ENCODE data around the gene CNTNAP4. TPM values are rescaled to one million over a fixed set of nuclear protein-coding genes. Genes with fewer than 3 reads are reported as not detected.

The CNTNAP4 gene
- total and polyA plus RNA-seq, 2 of the 4 experiments (the other 2 are of a cell fraction), result not detected

DNA sequence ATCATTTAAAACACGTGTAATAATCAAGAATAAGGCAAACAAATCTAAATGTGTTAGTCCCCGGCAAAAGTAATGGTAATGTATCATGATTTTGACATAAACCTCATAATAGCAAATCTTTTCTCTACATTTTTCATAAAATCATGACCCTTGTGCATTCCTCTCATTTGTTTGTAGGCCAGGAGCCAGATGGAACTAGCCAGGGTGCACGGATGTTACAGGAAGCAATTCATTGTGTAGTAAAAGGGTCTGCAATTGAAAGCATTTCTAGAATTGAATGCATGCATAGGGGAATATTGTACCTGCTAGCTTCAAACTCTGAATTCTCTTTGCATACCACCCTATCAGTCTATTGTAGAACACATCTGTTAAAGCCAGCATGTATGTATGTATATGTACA is 66.6 kb downstream of the CNTNAP4 start:
- Histone ChIP-seq H3K4me3 (ENCODE audit: insufficient read depth, low read depth, low read length) (no peak overlapping the region), H3K4ac (ENCODE audit: low read depth, low read length) (no peak overlapping the region), H2AK9ac (replicated peaks; ENCODE audit: low read depth, low read length, poor library complexity) (no peak overlapping the region), H3K18ac (ENCODE audit: low read depth, low read length) (no peak overlapping the region), H3K9me3 (ENCODE audit: control insufficient read depth, insufficient read depth, low read length) (0 out of 2 replicates have a peak, but pooled peaks cover 4% of the 10 kb centered on the region), H4K91ac (ENCODE audit: insufficient read depth, low read depth, low read length) (no peak overlapping the region), H3K36me3 (ENCODE audit: control insufficient read depth, insufficient read depth, low read length) (no peaks in the 10 kb centered on the region), H3K4me1 (ENCODE audit: control insufficient read depth, insufficient read depth, low read length) (no peaks in the 10 kb centered on the region), H2AFZ (replicated peaks; ENCODE audit: low read length, poor library complexity) (no peak overlapping the region), H3K27me3 (ENCODE audit: control insufficient read depth, insufficient read depth, low read length) (no peaks in the 10 kb centered on the region), H2BK20ac (ENCODE audit: low read depth, low read length) (no peak overlapping the region), H4K20me1 (ENCODE audit: insufficient read depth, low read length) (no peaks in the 10 kb centered on the region), H2AK5ac (ENCODE audit: low read depth, low read length) (no peak overlapping the region), H3K56ac (ENCODE audit: extremely low read depth, insufficient read depth, low read length) (no peak overlapping the region), H2BK120ac (ENCODE audit: low read depth, low read length) (no peak overlapping the region), H2BK5ac (ENCODE audit: low read depth, low read length, poor library complexity, severe bottlenecking) (no peak overlapping the region), H2BK15ac (ENCODE audit: low read depth, low read length) (no peak overlapping the region), H4K5ac (ENCODE audit: low read depth, low read length) (no peak overlapping the region), H4K8ac (ENCODE audit: low read depth in 2 of 2, low read length in 2 of 2) (no peak overlapping the region), H3K14ac (replicated peaks; ENCODE audit: low read depth, low read length) (no peak overlapping the region), H3K79me1 (ENCODE audit: low read depth in 1 of 2, low read length in 2 of 2) (no peaks in the 10 kb centered on the region), H3K4me2 (ENCODE audit: low read depth, low read length) (no peak overlapping the region), H3K9ac (ENCODE audit: low read depth, low read length) (no peak overlapping the region), H3K9me1 (ENCODE audit: insufficient read depth, low read length) (no peaks in the 10 kb centered on the region), H3K27ac (ENCODE audit: insufficient read depth, low read length) (no peak overlapping the region), H3K23ac (ENCODE audit: low read depth, low read length) (no peak overlapping the region)
- ATAC-seq (ENCODE audit: low read depth), result no peak
- intact Hi-C loops (cut with micrococcal nuclease) (no loop called here), in situ Hi-C loops (cut with MboI; ENCODE audit: low sequenced_read_pairs) (no loop called here), dilution Hi-C loops (cut with HindIII; ENCODE audit: low sequenced_read_pairs, unreplicated experiment) (no loop called here)
- CTCF ChIA-PET, result no interaction called here
- TF ChIP-seq, protein P1, sequence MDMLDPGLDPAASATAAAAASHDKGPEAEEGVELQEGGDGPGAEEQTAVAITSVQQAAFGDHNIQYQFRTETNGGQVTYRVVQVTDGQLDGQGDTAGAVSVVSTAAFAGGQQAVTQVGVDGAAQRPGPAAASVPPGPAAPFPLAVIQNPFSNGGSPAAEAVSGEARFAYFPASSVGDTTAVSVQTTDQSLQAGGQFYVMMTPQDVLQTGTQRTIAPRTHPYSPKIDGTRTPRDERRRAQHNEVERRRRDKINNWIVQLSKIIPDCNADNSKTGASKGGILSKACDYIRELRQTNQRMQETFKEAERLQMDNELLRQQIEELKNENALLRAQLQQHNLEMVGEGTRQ (IDR thresholded peaks at IDR 0.05; ENCODE audit: low read depth, low read length), result no peak
- TF ChIP-seq POLR2A (IDR thresholded peaks at IDR 0.05; ENCODE audit: low read depth, low read length) (no peak), RFX5 (IDR thresholded peaks at IDR 0.05; ENCODE audit: low read depth, low read length) (no peak), MXI1 (IDR thresholded peaks at IDR 0.05; ENCODE audit: borderline replicate concordance, low read depth, low read length) (no peak), MAZ (IDR thresholded peaks at IDR 0.05; ENCODE audit: borderline replicate concordance, low read depth, low read length) (no peak), BHLHE40 (IDR thresholded peaks at IDR 0.05; ENCODE audit: low read depth, low read length) (no peak), NFE2L2 (IDR thresholded peaks at IDR 0.05; ENCODE audit: low read depth, low read length) (no peak), FOS (IDR thresholded peaks at IDR 0.05; ENCODE audit: low read depth, low read length) (no peak), CHD1 (IDR thresholded peaks at IDR 0.05; ENCODE audit: low read depth, low read length) (no peak), RCOR1 (IDR thresholded peaks at IDR 0.05; ENCODE audit: insufficient replicate concordance, low read length) (no peak), CEBPB (IDR thresholded peaks at IDR 0.05; ENCODE audit: low read depth, low read length) (no peak), RAD21 (IDR thresholded peaks at IDR 0.05; ENCODE audit: low read length) (no peak), MAFK (IDR thresholded peaks at IDR 0.05; ENCODE audit: low read depth, low read length) (no peak), SMC3 (IDR thresholded peaks at IDR 0.05; ENCODE audit: low read depth, low read length) (no peak)
- TF ChIP-seq, protein P2, sequence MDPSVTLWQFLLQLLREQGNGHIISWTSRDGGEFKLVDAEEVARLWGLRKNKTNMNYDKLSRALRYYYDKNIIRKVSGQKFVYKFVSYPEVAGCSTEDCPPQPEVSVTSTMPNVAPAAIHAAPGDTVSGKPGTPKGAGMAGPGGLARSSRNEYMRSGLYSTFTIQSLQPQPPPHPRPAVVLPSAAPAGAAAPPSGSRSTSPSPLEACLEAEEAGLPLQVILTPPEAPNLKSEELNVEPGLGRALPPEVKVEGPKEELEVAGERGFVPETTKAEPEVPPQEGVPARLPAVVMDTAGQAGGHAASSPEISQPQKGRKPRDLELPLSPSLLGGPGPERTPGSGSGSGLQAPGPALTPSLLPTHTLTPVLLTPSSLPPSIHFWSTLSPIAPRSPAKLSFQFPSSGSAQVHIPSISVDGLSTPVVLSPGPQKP (IDR thresholded peaks at IDR 0.05; ENCODE audit: borderline replicate concordance, low read depth, low read length), result no peak
- TF ChIP-seq, protein P3, sequence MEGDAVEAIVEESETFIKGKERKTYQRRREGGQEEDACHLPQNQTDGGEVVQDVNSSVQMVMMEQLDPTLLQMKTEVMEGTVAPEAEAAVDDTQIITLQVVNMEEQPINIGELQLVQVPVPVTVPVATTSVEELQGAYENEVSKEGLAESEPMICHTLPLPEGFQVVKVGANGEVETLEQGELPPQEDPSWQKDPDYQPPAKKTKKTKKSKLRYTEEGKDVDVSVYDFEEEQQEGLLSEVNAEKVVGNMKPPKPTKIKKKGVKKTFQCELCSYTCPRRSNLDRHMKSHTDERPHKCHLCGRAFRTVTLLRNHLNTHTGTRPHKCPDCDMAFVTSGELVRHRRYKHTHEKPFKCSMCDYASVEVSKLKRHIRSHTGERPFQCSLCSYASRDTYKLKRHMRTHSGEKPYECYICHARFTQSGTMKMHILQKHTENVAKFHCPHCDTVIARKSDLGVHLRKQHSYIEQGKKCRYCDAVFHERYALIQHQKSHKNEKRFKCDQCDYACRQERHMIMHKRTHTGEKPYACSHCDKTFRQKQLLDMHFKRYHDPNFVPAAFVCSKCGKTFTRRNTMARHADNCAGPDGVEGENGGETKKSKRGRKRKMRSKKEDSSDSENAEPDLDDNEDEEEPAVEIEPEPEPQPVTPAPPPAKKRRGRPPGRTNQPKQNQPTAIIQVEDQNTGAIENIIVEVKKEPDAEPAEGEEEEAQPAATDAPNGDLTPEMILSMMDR (conservative IDR thresholded peaks at IDR 0.05; ENCODE audit: low read depth, low read length), result no peak
- POLR2A ChIA-PET (ENCODE audit: unreplicated experiment), result no interaction called here
- no TSS peak for BruUV-seq (replicated peaks)
- no peak for DNase-seq
- WGBS, 2 experiments (ENCODE audit: extremely low coverage in 2 of 2, insufficient read length in 1 of 2), result no CpG with 5 or more reads among the region's 3 CpGs
